GM23248 (cell line): ENCODE data around the gene TLE1.

Experiments
- EZH2 ChIP-seq: fragments of 200-600 bp; sonication (generic); IDR thresholded peaks from 2 replicates; pipeline ENCODE4 v1.6.1; 2018; ENCODE audit warnings: antibody characterized with exemption, mild to moderate bottlenecking; ENCODE audit not compliant: insufficient read depth, poor library complexity, severe bottlenecking
- EZH2phosphoT487 ChIP-seq: fragments of 200-600 bp; sonication (generic); IDR thresholded peaks from 2 replicates; pipeline ENCODE4 v1.6.1; 2018; ENCODE audit warnings: antibody characterized with exemption, moderate library complexity, mild to moderate bottlenecking, low read depth; ENCODE audit not compliant: insufficient read depth

GRCh38 chr9:81719972-81720371 lies 30.6 kb upstream of the TLE1 start:
- TF ChIP-seq EZH2 = no peak
- no peak for TF ChIP-seq EZH2phosphoT487
